Measurements from ENCODE around the gene HPCAL1.

The HPCAL1 gene

GRCh38 chr2:10367472-10368439, 65.1 kb downstream of the HPCAL1 start:
- H3K27ac ChIP-seq: no peak overlapping the region
- TF ChIP-seq CTCF (IDR thresholded peaks at IDR 0.05): no peak

- no peak overlapping the region for H3K27ac ChIP-seq
- TF ChIP-seq ZFX (IDR thresholded peaks at IDR 0.05; ENCODE audit: borderline replicate concordance) (no peak), CTCF (IDR thresholded peaks at IDR 0.05) (no peak)
Measured at GRCh38 chr2:10368491-10369231, 66.0 kb downstream of the HPCAL1 start.

- TF ChIP-seq ZFX (IDR thresholded peaks at IDR 0.05; ENCODE audit: borderline replicate concordance) (no peak), CTCF (IDR thresholded peaks at IDR 0.05) (no peak)
- no peak overlapping the region for H3K27ac ChIP-seq
Measured at GRCh38 chr2:10369269-10370255, 66.9 kb downstream of the HPCAL1 start.

GRCh38 chr2:10370390-10370789, 67.7 kb downstream of the HPCAL1 start:
- TF ChIP-seq CTCF (IDR thresholded peaks at IDR 0.05) (no peak), ZFX (IDR thresholded peaks at IDR 0.05; ENCODE audit: borderline replicate concordance) (no peak)

GRCh38 chr2:10370895-10371294, 68.2 kb downstream of the HPCAL1 start:
- TF ChIP-seq CTCF (IDR thresholded peaks at IDR 0.05): no peak
- no peak for TF ChIP-seq ZFX (IDR thresholded peaks at IDR 0.05; ENCODE audit: borderline replicate concordance)
- no peak overlapping the region for H3K27ac ChIP-seq

More at GRCh38 chr2:10370390-10370789, 67.7 kb downstream of the HPCAL1 start:
- H3K27ac ChIP-seq: no peak overlapping the region

- H3K27ac ChIP-seq: no peak overlapping the region
Measured at GRCh38 chr2:10371441-10372196, 68.9 kb downstream of the HPCAL1 start.

More at GRCh38 chr2:10371441-10372196, 68.9 kb downstream of the HPCAL1 start:
- TF ChIP-seq CTCF (IDR thresholded peaks at IDR 0.05) (no peak), ZFX (IDR thresholded peaks at IDR 0.05; ENCODE audit: borderline replicate concordance) (no peak)

All from 22Rv1 (cell line).